BE2C (cell line): ENCODE measurements around the gene CILP.

ENCODE experiments used
- DNase-seq: peaks from one replicate; pipeline ENCODE4 v3.0.0-alpha.2; 2020
- H3K27me3 ChIP-seq: fragments of 250-450 bp; sonication (Bioruptor Pico); 2 replicates; pipeline ENCODE4 v1.5.1; 2020; ENCODE audit warnings: mild to moderate bottlenecking
- H3K36me3 ChIP-seq: fragments of 250-450 bp; sonication (Bioruptor Pico); 2 replicates; pipeline ENCODE4 v1.5.1; 2020; ENCODE audit warnings: mild to moderate bottlenecking
- H3K4me1 ChIP-seq: fragments of 250-450 bp; sonication (Bioruptor Pico); 2 replicates; pipeline ENCODE4 v1.5.1; 2020
- H3K4me3 ChIP-seq: 2 replicates; pipeline ENCODE4 v1.5.1; 2011; ENCODE audit warnings: low read depth, low read length
- H3K9me3 ChIP-seq: fragments of 250-450 bp; sonication (Bioruptor Pico); 2 replicates; pipeline ENCODE4 v1.5.1; 2020
- CTCF ChIP-seq: IDR thresholded peaks from 2 replicates; pipeline ENCODE4 v1.5.1; 2012; ENCODE audit warnings: mild to moderate bottlenecking, low read depth, low read length

CILP gene

GRCh38 chr15:65217526-65218482, 6.5 kb upstream of the CILP start:
- no peak overlapping the region for H3K4me3 ChIP-seq
- no peaks in the 10 kb centered on the region for H3K27me3 ChIP-seq
- no peaks in the 10 kb centered on the region for H3K4me1 ChIP-seq
- H3K9me3 ChIP-seq = no peaks in the 10 kb centered on the region
- no peak for TF ChIP-seq CTCF
- no peak for DNase-seq
- H3K36me3 ChIP-seq = no peaks in the 10 kb centered on the region

- no peaks in the 10 kb centered on the region for H3K9me3 ChIP-seq
- no peak for TF ChIP-seq CTCF
- no peak for DNase-seq
- no peak overlapping the region for H3K4me3 ChIP-seq
- H3K36me3 ChIP-seq = no peaks in the 10 kb centered on the region
- H3K27me3 ChIP-seq = no peaks in the 10 kb centered on the region
- H3K4me1 ChIP-seq = peaks cover 11% of the 10 kb centered on the region
These were observed 4.2 kb upstream of the CILP start for GRCh38 chr15:65215496-65215895.

- no peak for DNase-seq
These were observed 2.7 kb upstream of the CILP start for GRCh38 chr15:65214010-65214409.

GRCh38 chr15:65213241-65213640, 2.0 kb upstream of the CILP start:
- no peak for TF ChIP-seq CTCF
- H3K4me1 ChIP-seq = peaks cover 16% of the 10 kb centered on the region
- H3K36me3 ChIP-seq = no peaks in the 10 kb centered on the region
- DNase-seq = no peak
- no peaks in the 10 kb centered on the region for H3K9me3 ChIP-seq
- no peaks in the 10 kb centered on the region for H3K27me3 ChIP-seq
- no peak overlapping the region for H3K4me3 ChIP-seq

More at GRCh38 chr15:65214010-65214409, 2.7 kb upstream of the CILP start:
- no peaks in the 10 kb centered on the region for H3K9me3 ChIP-seq
- H3K27me3 ChIP-seq = no peaks in the 10 kb centered on the region
- H3K36me3 ChIP-seq = no peaks in the 10 kb centered on the region
- H3K4me3 ChIP-seq = no peak overlapping the region
- H3K4me1 ChIP-seq = peaks cover 13% of the 10 kb centered on the region
- no peak for TF ChIP-seq CTCF

- Histone ChIP-seq H3K27me3 (no peaks in the 10 kb centered on the region), H3K4me3 (no peak overlapping the region)
- TF ChIP-seq CTCF = peak; percentile 59
These were observed 824 bp upstream of the CILP start for GRCh38 chr15:65212097-65212496.

GRCh38 chr15:65211482-65211982, 259 bp upstream of the CILP start:
- no peaks in the 10 kb centered on the region for H3K27me3 ChIP-seq
- DNase-seq = peak; percentile 68
- no peaks in the 10 kb centered on the region for H3K36me3 ChIP-seq
- TF ChIP-seq CTCF = no peak
- no peaks in the 10 kb centered on the region for H3K9me3 ChIP-seq
- H3K4me1 ChIP-seq = peaks cover 16% of the 10 kb centered on the region
- H3K4me3 ChIP-seq = no peak overlapping the region

More at GRCh38 chr15:65212097-65212496, 824 bp upstream of the CILP start:
- H3K4me1 ChIP-seq = peaks cover 16% of the 10 kb centered on the region
- peak; percentile 38 for DNase-seq
- H3K36me3 ChIP-seq = no peaks in the 10 kb centered on the region
- H3K9me3 ChIP-seq = no peaks in the 10 kb centered on the region
